ENCODE results near the gene KMT2B. TPM values are rescaled to one million over a fixed set of nuclear protein-coding genes. Genes with fewer than 3 reads are reported as not detected.
"Not testable (repeated sequence)": the region's sequence is repeated elsewhere in the genome, so short reads cannot be mapped to it uniquely, and the experiment has no call there.

The KMT2B gene
- total RNA-seq, 1 donor from 2014 or later, result 26.3 TPM

DNA sequence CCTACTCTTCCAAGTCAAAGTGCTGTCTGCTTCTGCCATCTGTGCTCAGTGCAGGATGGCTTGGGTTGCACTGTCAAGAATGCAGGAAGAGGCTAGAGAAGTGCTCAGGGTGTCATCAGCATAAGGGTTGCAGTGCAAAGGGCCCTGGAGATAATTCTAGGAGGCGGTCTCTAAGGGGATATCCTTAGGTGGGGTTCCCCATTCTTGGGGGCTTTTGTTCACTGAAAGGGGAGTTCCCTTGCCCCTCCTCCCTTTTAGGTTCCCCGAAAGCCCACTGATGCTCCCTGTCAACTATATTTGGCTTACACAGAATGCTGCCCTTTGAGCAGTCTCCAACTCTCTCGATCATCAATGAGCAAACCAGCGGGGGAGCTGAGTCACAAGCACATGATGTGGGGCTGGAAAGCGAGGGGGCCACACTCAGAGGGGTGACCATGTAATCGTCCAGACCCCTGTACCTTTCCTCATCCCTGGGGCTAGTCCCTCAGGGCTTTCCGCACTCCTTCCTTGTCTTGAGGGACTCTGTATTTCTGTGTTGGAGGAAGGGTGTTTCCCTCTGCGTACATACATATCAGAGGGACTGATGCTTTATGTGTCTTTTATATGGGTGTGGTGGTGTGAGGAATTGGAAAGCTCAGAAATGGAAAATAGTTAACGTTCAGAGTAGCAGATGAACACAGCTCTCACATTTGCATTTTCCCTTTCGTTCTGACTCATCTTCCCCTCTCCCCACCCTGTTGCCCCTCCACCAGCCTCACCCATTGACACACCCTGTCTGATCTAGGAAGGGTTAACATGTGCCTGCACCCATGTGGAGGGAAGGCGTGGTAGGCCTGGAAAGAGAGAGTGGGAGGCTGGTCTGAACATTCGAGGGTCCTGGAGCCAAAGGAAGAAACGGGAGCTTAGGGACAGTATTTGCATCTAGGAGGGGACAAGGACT lies 6.7 kb upstream of the KMT2B start:
- no peak for DNase-seq (ENCODE audit: low read depth)

DNA sequence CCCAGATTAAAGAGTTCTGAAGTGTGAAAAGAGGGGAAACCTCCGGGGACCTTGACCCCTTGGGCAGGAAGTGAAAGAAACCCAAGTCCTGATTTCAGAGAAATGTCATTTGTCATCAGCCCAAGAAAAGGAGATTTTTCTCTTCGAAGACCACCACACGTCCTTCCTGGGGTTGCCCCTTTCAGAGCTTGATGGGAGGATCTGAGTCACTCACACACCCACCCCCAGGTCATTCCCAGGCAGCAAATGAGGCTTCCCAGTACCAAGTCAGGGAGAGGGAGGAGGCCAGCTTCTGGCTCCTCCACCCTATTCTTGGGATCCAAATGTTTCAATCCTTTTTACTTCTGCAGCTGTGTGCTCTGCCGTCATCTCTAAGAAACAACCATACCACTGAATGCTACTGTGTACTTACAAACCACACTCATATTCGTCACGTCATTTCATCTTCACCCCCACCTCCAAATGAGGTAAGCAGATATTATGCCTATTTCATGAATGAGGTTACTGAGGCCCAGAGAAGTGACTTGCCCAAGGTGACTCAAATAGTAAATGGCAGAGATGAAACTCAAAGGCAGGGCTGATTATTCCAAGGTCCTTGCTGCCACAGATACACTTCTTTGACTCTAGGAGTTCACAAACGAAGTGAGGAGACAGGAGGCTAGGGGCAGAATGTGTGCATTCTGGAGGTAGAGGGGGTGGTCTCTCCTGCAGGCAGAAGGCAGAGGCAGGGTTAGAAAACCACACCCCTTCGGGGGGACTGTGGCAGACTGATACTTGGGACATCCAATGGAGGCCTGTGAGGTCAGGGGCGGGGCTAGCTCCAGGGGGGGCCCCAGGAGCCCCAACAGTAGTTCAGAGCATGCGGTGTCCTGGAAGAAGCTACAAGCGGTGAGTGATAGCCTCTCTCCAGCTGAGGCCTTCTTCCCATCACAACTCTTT lies 5.0 kb upstream of the KMT2B start:
- no peak for DNase-seq (ENCODE audit: low read depth)

GRCh38 chr19:35713506-35713850 lies 4.3 kb upstream of the KMT2B start:
- DNase-seq (ENCODE audit: low read depth), result no peak

GRCh38 chr19:35713904-35714495 lies 3.8 kb upstream of the KMT2B start:
- DNase-seq (ENCODE audit: low read depth), result no peak

- DNase-seq (ENCODE audit: low read depth), result no peak
Measured at GRCh38 chr19:35714601-35715354, 3.0 kb upstream of the KMT2B start.

DNA sequence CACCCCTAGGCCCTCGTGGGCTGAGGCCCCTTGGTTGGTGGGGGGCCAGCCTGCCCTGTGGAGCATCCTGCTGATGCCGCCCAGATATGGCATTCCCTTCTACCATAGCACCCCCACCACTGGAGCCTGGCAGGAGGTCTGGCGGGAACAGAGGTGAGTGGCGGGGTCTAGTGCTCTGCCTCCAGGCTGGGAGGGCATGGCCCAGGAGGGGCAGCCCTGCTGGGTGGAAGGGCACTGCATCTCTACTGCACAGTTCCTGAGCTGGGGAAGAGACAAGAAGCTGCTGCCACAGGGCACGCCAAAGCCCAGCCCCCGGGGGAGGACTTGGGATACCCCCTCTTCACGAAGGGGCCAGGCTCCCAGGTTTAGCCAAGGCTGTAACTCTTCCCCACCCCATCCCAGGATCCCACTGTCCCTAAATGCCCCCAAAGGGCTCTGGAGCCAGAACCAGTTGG lies 2.4 kb upstream of the KMT2B start:
- DNase-seq (ENCODE audit: low read depth), result no peak

DNA sequence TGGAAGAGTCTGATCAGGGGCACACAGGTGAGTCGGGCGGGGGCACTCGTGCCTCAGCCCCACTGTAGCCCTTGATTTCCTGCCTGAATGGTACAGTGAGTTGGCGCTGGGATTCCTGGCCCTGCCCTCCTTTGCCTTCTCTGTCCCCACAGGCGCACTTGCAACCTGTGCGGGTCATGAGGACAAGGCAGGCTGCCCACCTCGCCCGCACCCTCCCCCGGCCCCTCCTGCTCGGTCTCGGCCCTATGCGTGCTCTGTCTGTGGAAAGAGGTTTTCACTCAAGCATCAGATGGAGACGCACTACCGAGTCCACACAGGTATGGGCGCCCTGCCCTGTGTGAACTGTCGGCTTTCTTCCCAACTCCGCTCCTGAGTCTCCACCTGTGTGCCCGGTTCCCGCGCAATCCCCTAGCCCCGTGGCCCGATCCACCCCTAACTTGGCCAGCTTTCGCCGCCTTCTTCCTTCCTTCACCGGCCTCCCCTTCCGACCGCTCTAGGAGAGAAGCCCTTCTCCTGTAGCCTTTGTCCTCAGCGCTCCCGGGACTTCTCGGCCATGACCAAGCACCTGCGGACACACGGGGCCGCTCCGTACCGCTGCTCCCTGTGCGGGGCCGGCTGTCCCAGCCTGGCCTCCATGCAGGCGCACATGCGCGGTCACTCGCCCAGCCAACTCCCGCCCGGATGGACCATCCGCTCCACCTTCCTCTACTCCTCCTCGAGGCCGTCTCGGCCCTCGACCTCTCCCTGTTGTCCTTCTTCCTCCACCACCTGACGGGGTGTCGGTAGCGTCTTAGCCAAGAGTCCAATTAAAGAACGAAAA lies 1.6 kb upstream of the KMT2B start:
- DNase-seq (ENCODE audit: low read depth), result no peak

GRCh38 chr19:35716801-35717664 lies 770 bp upstream of the KMT2B start:
- peak; percentile 86 for DNase-seq (ENCODE audit: low read depth)

DNA sequence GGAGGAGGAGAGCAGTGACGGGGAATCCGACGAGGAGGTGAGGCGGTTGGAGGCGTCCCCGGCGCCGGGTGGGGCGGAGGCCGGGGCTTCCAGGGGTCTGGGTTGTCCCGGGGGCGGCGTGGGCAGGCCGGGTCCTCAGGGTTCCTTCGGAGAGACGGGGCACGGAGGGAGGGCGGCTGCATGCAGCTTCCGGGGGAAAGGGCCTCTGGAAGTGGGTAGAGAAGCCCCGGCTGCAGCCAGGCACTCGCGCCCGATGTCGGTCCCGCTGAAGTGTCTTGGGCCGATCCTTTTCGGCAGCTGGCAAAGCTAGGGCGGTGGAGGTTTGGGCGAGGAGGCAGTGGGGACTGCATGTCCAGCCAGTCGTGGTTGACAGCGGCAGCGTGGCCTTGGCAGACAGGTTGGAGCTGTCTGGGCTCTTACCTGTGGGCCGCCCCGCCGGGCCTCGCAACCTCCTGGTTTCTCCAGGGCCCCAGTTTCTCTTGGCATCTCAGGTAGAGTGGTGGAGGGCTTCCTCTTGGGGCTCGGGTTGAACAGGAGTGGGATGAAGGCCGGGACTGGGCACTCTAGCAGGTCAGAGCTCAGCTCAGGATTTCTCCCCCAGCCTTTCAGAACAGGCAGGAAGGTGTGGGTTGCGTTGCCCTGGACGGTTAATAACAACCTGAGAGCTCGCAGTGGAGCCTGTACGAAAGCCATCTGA lies 690 bp downstream of the KMT2B start:
- no peak for DNase-seq (ENCODE audit: low read depth)

DNA sequence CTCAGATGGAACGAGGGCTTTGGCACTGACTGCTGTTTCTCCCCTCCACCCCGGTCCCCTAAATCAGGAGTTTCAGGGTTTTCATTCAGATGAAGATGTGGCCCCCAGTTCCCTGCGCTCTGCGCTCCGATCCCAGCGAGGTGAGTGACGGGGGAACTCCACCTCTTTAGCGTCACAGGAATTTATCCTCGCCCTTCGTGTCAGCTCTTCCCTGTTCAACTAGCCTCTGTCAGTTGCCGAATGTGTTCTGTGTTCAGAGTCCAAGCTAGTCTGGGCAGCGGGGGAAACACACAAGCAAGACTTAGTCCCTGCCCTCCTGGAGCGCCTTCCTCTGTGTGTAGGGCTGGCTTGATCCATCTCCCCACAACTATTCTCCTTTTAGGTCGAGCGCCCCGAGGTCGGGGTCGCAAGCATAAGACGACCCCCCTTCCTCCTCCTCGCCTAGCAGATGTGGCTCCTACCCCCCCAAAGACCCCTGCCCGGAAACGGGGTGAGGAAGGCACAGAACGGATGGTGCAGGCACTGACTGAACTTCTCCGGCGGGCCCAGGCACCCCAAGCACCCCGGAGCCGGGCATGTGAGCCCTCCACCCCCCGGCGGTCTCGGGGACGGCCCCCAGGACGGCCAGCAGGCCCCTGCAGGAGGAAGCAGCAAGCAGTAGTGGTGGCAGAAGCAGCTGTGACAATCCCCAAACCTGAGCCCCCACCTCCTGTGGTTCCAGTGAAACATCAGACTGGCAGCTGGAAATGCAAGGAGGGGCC lies 1.8 kb downstream of the KMT2B start:
- no peak for DNase-seq (ENCODE audit: low read depth)

GRCh38 chr19:35720163-35720524 lies 2.3 kb downstream of the KMT2B start:
- DNase-seq (ENCODE audit: low read depth), result no peak

- DNase-seq (ENCODE audit: low read depth), result no peak
Measured at GRCh38 chr19:35720648-35721047, 2.8 kb downstream of the KMT2B start.

DNA sequence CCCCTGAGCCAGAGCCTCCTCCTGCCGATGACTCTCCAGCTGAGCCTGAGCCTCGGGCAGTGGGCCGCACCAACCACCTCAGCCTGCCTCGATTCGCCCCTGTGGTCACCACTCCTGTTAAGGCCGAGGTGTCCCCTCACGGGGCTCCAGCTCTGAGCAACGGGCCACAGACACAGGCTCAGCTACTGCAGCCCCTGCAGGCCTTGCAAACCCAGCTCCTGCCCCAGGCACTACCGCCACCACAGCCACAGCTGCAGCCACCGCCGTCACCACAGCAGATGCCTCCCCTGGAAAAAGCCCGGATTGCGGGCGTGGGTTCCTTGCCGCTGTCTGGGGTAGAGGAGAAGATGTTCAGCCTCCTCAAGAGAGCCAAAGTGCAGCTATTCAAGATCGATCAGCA lies 3.6 kb downstream of the KMT2B start:
- no peak for DNase-seq (ENCODE audit: low read depth)

- no peak for DNase-seq (ENCODE audit: low read depth)
Measured at GRCh38 chr19:35722461-35722860, 4.7 kb downstream of the KMT2B start.

DNA sequence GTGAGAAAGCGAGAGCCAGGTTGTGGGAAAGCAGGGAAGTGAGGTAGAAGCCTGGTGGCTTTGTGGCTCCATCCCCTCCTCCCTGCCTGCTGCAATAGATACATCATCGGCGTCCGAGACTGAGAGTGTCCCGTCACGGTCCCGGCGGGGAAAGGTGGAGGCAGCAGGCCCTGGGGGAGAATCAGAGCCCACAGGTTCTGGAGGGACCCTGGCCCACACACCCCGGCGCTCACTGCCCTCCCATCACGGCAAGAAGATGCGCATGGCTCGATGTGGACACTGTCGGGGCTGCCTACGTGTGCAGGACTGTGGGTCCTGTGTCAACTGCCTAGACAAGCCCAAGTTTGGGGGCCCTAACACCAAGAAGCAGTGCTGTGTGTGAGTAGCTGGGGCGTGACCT lies 5.1 kb downstream of the KMT2B start:
- no peak for DNase-seq (ENCODE audit: low read depth)

DNA sequence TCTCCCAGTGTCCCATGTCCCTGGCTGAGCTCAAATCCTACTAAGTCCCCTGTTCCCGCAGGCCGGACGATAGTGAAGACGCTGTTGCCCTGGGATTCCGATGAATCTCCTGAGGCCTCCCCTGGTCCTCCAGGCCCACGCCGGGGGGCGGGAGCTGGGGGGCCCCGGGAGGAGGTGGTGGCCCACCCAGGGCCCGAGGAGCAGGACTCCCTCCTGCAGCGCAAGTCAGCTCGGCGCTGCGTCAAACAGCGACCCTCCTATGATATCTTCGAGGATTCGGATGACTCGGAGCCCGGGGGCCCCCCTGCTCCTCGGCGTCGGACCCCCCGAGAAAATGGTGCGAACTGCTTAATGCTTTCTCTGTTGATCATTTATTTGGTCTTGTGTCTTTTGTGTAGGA lies 5.9 kb downstream of the KMT2B start:
- DNase-seq (ENCODE audit: low read depth), result no peak

GRCh38 chr19:35724132-35724531 lies 6.3 kb downstream of the KMT2B start:
- DNase-seq (ENCODE audit: low read depth), result not testable (repeated sequence)

DNA sequence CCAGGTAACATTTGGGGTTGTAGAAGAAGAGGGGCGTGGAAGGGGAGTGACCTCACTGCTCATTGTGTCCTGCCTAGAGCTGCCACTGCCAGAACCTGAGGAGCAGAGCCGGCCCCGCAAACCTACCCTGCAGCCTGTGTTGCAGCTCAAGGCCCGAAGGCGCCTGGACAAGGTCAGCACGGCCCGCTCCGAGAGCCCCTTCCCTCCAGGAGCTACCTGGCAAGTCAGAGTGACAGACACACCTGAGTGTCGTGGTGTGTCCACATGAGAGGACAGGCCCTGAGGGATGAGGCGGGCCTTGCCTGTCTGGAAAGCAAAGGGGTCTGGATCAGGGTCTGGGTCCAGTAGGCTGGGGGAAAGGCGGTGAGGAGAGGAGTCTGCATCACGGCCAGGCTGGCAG lies 6.8 kb downstream of the KMT2B start:
- no peak for DNase-seq (ENCODE audit: low read depth)

All from renal cortical epithelial cell (primary cell).